Thoracic aorta (tissue), 2 donors: ENCODE results near the gene RTTN. TPM values are rescaled to one million over a fixed set of nuclear protein-coding genes. Genes with fewer than 3 reads are reported as not detected.

ENCODE experiments used
- ATAC-seq: fragments of 150-250 bp; one replicate; pipeline ENCODE4 v1.8.0; 2017; ENCODE audit warnings: low read depth; ENCODE audit not compliant: insufficient number of reproducible peaks, low FRiP score
- DNase-seq: peaks from one replicate; pipeline ENCODE4 v3.0.0-alpha.2; 2020; ENCODE audit warnings: low spot score
- H3K27ac ChIP-seq, 2 donors: fragments of 200-600 bp; sonication (generic); 1 replicate in 1 of 2; 2 replicates in 1 of 2; pipeline ENCODE4 v1.5.1; 2016; ENCODE audit warnings: mild to moderate bottlenecking in 2 of 2, moderate library complexity in 2 of 2
- H3K27me3 ChIP-seq: fragments of 200-600 bp; sonication (generic); replicated peaks from 2 replicates; pipeline ENCODE4 v1.6.0; 2016; ENCODE audit warnings: mild to moderate bottlenecking; ENCODE audit not compliant: insufficient read depth
- H3K36me3 ChIP-seq: fragments of 200-600 bp; sonication (generic); one replicate; pipeline ENCODE4 v1.5.1; 2016
- H3K4me1 ChIP-seq, 2 donors: fragments of 200-600 bp; sonication (generic); 1 replicate in 1 of 2; 2 replicates in 1 of 2; pipeline versions ENCODE4 v1.5.1 to v1.6.0; 2016; ENCODE audit warnings: low read depth in 2 of 2, mild to moderate bottlenecking in 1 of 2; ENCODE audit not compliant: control insufficient read depth in 1 of 2
- H3K4me3 ChIP-seq: fragments of 200-600 bp; sonication (generic); 2 replicates; pipeline ENCODE4 v1.5.1; 2016; ENCODE audit warnings: mild to moderate bottlenecking
- H3K9me3 ChIP-seq: fragments of 200-600 bp; sonication (generic); 2 replicates; pipeline ENCODE4 v1.5.1; 2016
- total RNA-seq, 2 donors: library from RNA; depleted of rRNA; stranded (reverse); fragments of >200 nt; gene quantifications; one replicate each; pipeline versions ENCODE4 v1.1.0 to v1.2.3, GENCODE V29; 2016
- TF ChIP-seq, protein P1 (sequence below): fragments of 200-600 bp; sonication (generic); IDR thresholded peaks from one replicate; pipeline ENCODE4 v1.5.1; 2019; ENCODE audit warnings: antibody characterized with exemption

Gene RTTN
- total RNA-seq, 2 donors from 2014 or later = 13.1 to 20.7 TPM

DNA sequence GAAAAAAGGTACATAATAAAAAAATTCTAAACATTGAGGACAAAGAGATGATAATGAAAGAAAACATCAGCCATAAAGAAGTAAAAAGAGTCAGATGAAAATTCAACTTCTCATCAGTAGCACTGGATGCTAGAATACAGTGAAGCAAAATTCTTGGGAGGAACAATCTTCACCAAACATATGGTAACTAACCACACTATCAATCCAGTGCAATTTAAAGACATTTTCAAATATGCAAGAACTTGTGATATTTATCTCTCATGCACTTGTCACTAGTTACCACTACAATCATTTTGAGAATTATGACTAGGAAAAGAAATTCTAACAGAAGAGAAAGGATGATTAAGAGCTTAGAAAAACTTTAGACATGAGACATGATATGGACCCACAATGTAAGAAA is 127.4 kb downstream of the RTTN start:
- ATAC-seq (no peak), DNase-seq (no peak)
- H3K27me3 ChIP-seq = no peaks in the 10 kb centered on the region
- no peaks in the 10 kb centered on the region for H3K9me3 ChIP-seq
- no peaks in the 10 kb centered on the region for H3K36me3 ChIP-seq
- H3K4me3 ChIP-seq = no peak overlapping the region
- H3K4me1 ChIP-seq = no peaks in the 10 kb centered on the region
- H3K27ac ChIP-seq = no peak overlapping the region
- TF ChIP-seq, protein P1, sequence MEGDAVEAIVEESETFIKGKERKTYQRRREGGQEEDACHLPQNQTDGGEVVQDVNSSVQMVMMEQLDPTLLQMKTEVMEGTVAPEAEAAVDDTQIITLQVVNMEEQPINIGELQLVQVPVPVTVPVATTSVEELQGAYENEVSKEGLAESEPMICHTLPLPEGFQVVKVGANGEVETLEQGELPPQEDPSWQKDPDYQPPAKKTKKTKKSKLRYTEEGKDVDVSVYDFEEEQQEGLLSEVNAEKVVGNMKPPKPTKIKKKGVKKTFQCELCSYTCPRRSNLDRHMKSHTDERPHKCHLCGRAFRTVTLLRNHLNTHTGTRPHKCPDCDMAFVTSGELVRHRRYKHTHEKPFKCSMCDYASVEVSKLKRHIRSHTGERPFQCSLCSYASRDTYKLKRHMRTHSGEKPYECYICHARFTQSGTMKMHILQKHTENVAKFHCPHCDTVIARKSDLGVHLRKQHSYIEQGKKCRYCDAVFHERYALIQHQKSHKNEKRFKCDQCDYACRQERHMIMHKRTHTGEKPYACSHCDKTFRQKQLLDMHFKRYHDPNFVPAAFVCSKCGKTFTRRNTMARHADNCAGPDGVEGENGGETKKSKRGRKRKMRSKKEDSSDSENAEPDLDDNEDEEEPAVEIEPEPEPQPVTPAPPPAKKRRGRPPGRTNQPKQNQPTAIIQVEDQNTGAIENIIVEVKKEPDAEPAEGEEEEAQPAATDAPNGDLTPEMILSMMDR = no peak

DNA sequence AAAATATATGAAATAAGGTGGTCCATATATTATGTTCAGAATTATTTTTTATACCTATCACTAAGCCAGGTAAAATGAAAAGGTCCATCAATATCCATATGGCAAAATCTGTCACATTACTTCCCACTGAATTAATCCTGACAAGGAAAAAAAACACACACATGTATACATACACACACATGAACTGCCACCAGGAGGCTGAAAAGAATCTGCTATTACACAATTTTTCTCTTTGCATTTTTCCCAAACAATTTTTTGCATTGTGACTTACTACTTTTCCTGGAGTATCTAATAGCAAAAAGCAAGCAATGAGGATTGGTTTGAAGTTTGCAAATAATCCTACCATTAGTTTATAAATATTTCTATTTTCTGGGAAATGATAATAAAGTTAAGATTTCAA is 129.6 kb downstream of the RTTN start:
- Histone ChIP-seq H3K4me1 (no peaks in the 10 kb centered on the region), H3K9me3 (no peaks in the 10 kb centered on the region), H3K4me3 (no peak overlapping the region), H3K36me3 (no peaks in the 10 kb centered on the region), H3K27ac (no peak overlapping the region), H3K27me3 (no peaks in the 10 kb centered on the region)
- ATAC-seq = no peak
- DNase-seq = no peak
- TF ChIP-seq, protein P1 = no peak

DNA sequence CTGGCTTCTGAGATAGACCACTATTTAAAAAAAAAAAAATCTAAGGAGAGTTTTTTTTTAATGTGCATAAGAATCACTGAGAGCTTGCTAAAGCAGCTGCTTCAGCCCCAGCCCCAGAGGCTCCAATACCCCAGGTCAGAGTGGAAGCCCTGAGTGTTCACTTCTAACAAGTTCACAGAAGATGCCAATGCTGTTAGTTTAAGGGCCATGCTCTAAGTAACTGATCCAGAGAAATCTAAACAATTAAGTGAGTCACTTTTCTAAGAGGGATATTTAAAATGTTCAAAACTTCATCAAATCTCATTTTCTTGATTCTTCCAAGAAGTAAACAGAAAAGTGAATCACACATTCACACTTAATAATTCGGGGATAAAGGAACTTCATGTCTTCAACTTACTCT is 131.4 kb downstream of the RTTN start:
- Histone ChIP-seq H3K4me1 (no peaks in the 10 kb centered on the region), H3K27ac (no peak overlapping the region), H3K36me3 (no peaks in the 10 kb centered on the region), H3K4me3 (no peak overlapping the region), H3K9me3 (no peaks in the 10 kb centered on the region), H3K27me3 (no peaks in the 10 kb centered on the region)
- TF ChIP-seq, protein P1 = no peak
- DNase-seq (no peak), ATAC-seq (no peak)

DNA sequence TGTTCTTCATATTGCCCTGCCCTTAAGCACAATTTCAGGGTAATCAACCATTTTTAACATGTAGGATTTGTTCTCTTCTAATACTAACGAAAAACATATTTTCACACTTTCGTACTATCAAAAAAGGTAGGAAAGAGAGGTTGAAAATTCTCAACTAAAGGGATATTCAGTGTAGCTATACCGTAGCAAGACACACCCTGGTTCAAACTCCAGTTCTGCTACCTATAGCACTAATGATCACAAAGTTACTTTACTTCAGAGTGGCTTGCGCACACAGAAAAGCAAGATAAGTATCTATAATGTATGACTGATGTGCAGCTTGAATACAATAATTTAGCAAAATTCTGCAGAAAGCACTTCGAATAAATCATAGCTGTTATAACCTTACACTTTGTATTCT is 132.1 kb downstream of the RTTN start:
- H3K36me3 ChIP-seq = no peaks in the 10 kb centered on the region
- TF ChIP-seq, protein P1 = no peak
- no peak for DNase-seq
- no peaks in the 10 kb centered on the region for H3K27me3 ChIP-seq
- no peaks in the 10 kb centered on the region for H3K9me3 ChIP-seq
- no peak overlapping the region for H3K4me3 ChIP-seq
- no peak for ATAC-seq
- H3K4me1 ChIP-seq = no peaks in the 10 kb centered on the region
- no peak overlapping the region for H3K27ac ChIP-seq

DNA sequence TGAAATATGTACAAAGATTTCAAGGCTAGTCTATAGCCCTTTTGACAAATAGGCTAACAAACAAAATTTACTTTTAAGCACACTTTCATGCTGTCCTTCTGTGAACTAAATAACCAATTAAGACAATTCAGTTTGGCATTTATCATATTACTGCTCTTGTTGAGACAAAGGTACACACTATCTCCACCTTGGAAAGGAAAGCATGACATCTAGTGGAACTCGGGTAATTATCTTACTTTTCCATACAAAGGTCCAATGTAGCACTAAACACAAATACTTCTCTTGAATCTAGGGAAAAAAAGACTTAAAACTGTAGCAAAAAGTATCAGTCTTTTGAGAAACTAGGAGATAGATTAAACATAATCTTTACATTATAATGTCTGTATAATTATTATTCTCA is 132.8 kb downstream of the RTTN start:
- ATAC-seq = no peak

More for the DNA sequence above, 132.8 kb downstream of the RTTN start:
- Histone ChIP-seq H3K4me1 (no peaks in the 10 kb centered on the region), H3K4me3 (no peak overlapping the region), H3K36me3 (no peaks in the 10 kb centered on the region), H3K27me3 (no peaks in the 10 kb centered on the region), H3K9me3 (no peaks in the 10 kb centered on the region), H3K27ac (no peak overlapping the region)
- no peak for DNase-seq
- TF ChIP-seq, protein P1 = no peak
